K562 (cell line): ENCODE data around the gene POLR3G. TPM values are rescaled to one million over a fixed set of nuclear protein-coding genes. Genes with fewer than 3 reads are reported as not detected.

Experiments
- BRD9 ChIP-seq: fragments of 450-650 bp; IDR thresholded peaks from 2 replicates; pipeline ENCODE4 v1.6.1; 2018; ENCODE audit warnings: low read depth; ENCODE audit not compliant: partially characterized antibody
- CBX8 ChIP-seq: fragments of 200-600 bp; sonication (generic); IDR thresholded peaks from 2 replicates; pipeline ENCODE4 v1.6.1; 2012; ENCODE audit warnings: borderline replicate concordance, mixed run types, low read depth, mild to moderate bottlenecking, moderate library complexity, mixed read lengths, low read length, control low read depth, inconsistent platforms; ENCODE audit not compliant: poor library complexity, severe bottlenecking; ENCODE audit errors: extremely low read depth
- CTBP1 ChIP-seq: fragments of 450-650 bp; IDR thresholded peaks from 2 replicates; pipeline ENCODE4 v1.6.1; 2016; ENCODE audit warnings: borderline replicate concordance
- EZH2 ChIP-seq: IDR thresholded peaks from 2 replicates; pipeline ENCODE4 v1.6.1; 2012; ENCODE audit warnings: low read depth, mild to moderate bottlenecking, inconsistent platforms, low read length, borderline replicate concordance
- FOS ChIP-seq: IDR thresholded peaks from 3 replicates; pipeline ENCODE4 v1.6.1; 2011; ENCODE audit not compliant: insufficient read length; ENCODE audit errors: extremely low read depth
- FOSL1 ChIP-seq: fragments of 200-800 bp; sonication (Bioruptor generic); conservative IDR thresholded peaks from 2 replicates; pipeline ENCODE4 v1.6.1; 2016; ENCODE audit warnings: missing genetic modification characterization, missing compliant biosample characterization
- KAT2B ChIP-seq: IDR thresholded peaks from one replicate; pipeline ENCODE4 v1.6.1; 2012; ENCODE audit warnings: low read depth, mild to moderate bottlenecking, control low read depth, inconsistent platforms, low read length, moderate library complexity
- KHSRP ChIP-seq: fragments of 450-650 bp; IDR thresholded peaks from 2 replicates; pipeline ENCODE4 v1.6.1; 2017
- LCOR ChIP-seq: sonication (generic); formaldehyde crosslinking; IDR thresholded peaks from 2 replicates; pipeline ENCODE4 v1.8.0; 2022; ENCODE audit warnings: mild to moderate bottlenecking, missing genetic modification reagents
- PHF21A ChIP-seq: fragments of 450-650 bp; IDR thresholded peaks from 2 replicates; pipeline ENCODE4 v1.6.1; 2017; ENCODE audit warnings: low read depth, borderline replicate concordance
- RBM22 ChIP-seq: fragments of 200-400 bp; formaldehyde crosslinking; IDR thresholded peaks from 2 replicates; pipeline ENCODE4 v1.6.1; 2018; ENCODE audit warnings: low read length, low read depth; ENCODE audit not compliant: poor library complexity, severe bottlenecking
- RFX1 ChIP-seq: fragments of 450-650 bp; IDR thresholded peaks from 2 replicates; pipeline ENCODE4 v1.6.1; 2016; ENCODE audit warnings: mild to moderate bottlenecking, moderate library complexity
- SAFB ChIP-seq: fragments of 200-400 bp; formaldehyde crosslinking; IDR thresholded peaks from 2 replicates; pipeline ENCODE4 v1.6.1; 2017; ENCODE audit warnings: low read depth, low read length, borderline replicate concordance
- SIN3A ChIP-seq, 2 experiments: fragments of 150-350 bp in 1 of 2; IDR thresholded peaks; 2 replicates each; pipeline ENCODE4 v1.6.1; 2011 to 2016; ENCODE audit warnings: borderline replicate concordance in 2 of 2, low read depth in 2 of 2, low read length in 2 of 2, mild to moderate bottlenecking in 2 of 2, moderate library complexity in 2 of 2; ENCODE audit not compliant: control insufficient read depth in 1 of 2
- SLC30A9 ChIP-seq: fragments of 250-450 bp; sonication (Bioruptor Pico); IDR thresholded peaks from 2 replicates; pipeline ENCODE4 v1.8.0; 2022; ENCODE audit warnings: mild to moderate bottlenecking, moderate library complexity
- SMARCB1 ChIP-seq: IDR thresholded peaks from 2 replicates; pipeline ENCODE4 v1.6.1; 2011; ENCODE audit warnings: improper control_type of control experiment, low read depth; ENCODE audit not compliant: insufficient read length
- TAL1 ChIP-seq: fragments of 450-650 bp; IDR thresholded peaks from 2 replicates; pipeline ENCODE4 v1.6.1; 2016; ENCODE audit warnings: mild to moderate bottlenecking
- TARDBP ChIP-seq: fragments of 450-650 bp; IDR thresholded peaks from 2 replicates; pipeline ENCODE4 v1.6.1; 2016
- TSC22D4 ChIP-seq: fragments of 450-650 bp; IDR thresholded peaks from 2 replicates; pipeline ENCODE4 v1.6.1; 2016; ENCODE audit warnings: missing genetic modification characterization, missing biosample characterization, control low read depth
- YY1 ChIP-seq, 3 experiments: IDR thresholded peaks; 2 replicates each; pipeline ENCODE4 v1.6.1; 2011; ENCODE audit warnings: low read length in 2 of 3, mild to moderate bottlenecking in 2 of 3, moderate library complexity in 2 of 3, borderline replicate concordance in 1 of 3, control low read depth in 1 of 3, low read depth in 1 of 3; ENCODE audit not compliant: insufficient read depth in 3 of 3, insufficient replicate concordance in 2 of 3, control insufficient read depth in 1 of 3, insufficient read length in 1 of 3; ENCODE audit errors: extremely low read depth in 1 of 3
- ZFX ChIP-seq: sonication (generic); formaldehyde crosslinking; IDR thresholded peaks from 2 replicates; pipeline ENCODE4 v1.8.0; 2022; ENCODE audit warnings: mild to moderate bottlenecking, missing genetic modification reagents, moderate library complexity
- ZNF140 ChIP-seq: fragments of 250-450 bp; sonication (Bioruptor Pico); IDR thresholded peaks from 2 replicates; pipeline ENCODE4 v1.8.0; 2021; ENCODE audit warnings: moderate library complexity, mild to moderate bottlenecking, inconsistent platforms
- ZNF23 ChIP-seq: fragments of 250-450 bp; sonication (Bioruptor Pico); IDR thresholded peaks from 2 replicates; pipeline ENCODE4 v1.4.0; 2020; ENCODE audit warnings: mild to moderate bottlenecking
- ZNF282 ChIP-seq: sonication (generic); formaldehyde crosslinking; IDR thresholded peaks from 2 replicates; pipeline ENCODE4 v1.8.1; 2023; ENCODE audit warnings: missing genetic modification reagents
- polyA plus RNA-seq, 8 experiments: library from polyadenylated mRNA; depleted of rRNA in 4 of 8; stranded (reverse) in 5 of 8; unstranded in 3 of 8; fragments of >200 nt; fragmentation: Nextera tagmentation in 2 of 8; fragmentation: Illumina TruSeq in 1 of 8; extraction: Ambion mirVana in 2 of 8; extraction: Trizol in 1 of 8; gene quantifications; 2 replicates each; pipeline versions ENCODE4 v1.2.1 to v1.2.3, GENCODE V29; 2011 to 2014; ENCODE audit warnings: inconsistent platforms in 1 of 8, missing spikeins in 1 of 8
- total RNA-seq, 7 experiments: library from RNA; depleted of rRNA in 6 of 7; stranded (reverse); fragments of >200 nt in 6 of 7; fragmentation: Illumina TruSeq in 2 of 7; extraction: Trizol in 2 of 7; gene quantifications; 2 replicates each; pipeline versions ENCODE4 v1.2.1 to v1.2.3, GENCODE V29; 2011 to 2021; ENCODE audit warnings: low replicate concordance in 1 of 7
- TF ChIP-seq, protein P1 (sequence below): fragments of 450-650 bp; IDR thresholded peaks from 2 replicates; pipeline ENCODE4 v1.6.1; 2016; ENCODE audit warnings: missing biosample characterization, missing genetic modification characterization
- TF ChIP-seq, protein P2 (sequence below): fragments of 250-450 bp; sonication (Bioruptor Pico); IDR thresholded peaks from 2 replicates; pipeline ENCODE4 v1.8.0; 2021; ENCODE audit warnings: mild to moderate bottlenecking, moderate library complexity

The POLR3G gene
- total and polyA plus RNA-seq, 9 of the 15 experiments (the other 6 are each of a cell fraction or from before 2014, with no cell fraction given): 39.0 to 111 (median 59.0) TPM

DNA sequence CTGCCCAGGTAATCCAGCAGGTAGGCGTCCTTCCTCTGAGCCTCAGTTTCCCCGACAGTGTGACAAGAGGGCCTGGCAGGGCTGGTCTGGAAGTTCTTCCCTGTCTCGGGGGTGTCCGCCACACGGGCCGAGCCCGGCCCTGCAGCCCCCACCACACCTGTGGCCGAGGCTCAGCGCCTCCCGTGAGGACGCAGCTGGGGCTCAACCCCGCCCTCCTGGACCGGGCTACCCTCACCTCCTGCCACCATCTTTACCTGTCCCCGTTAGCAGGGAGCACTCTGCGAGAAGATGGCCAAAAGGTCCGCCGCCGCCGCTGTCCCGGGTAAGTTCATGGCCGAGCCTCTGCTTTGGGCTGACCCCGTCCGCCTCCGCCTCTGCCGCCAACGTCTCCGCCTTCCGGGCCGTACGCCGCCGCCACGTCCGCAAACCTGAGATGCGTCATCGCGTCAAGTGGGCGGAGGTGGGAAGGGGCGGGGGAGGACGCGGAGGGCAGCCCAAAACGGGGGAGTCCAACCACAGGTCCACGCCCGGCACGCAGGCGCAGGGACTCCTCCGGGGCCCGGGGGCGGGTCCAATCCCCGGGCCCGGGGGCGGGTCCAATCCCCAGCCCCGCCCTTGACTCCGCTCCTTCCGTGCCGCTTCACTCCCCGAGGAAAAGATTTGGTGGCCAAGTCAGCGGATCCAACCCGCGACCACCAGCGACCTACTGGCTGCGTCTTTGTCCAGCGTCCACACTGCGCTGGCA, 54.7 kb downstream of the POLR3G start, which contains the start of gene LYSMD3 (continued):
- TF ChIP-seq FOSL1 (tag) (peak; percentile 74), KAT2B (no peak), KHSRP (no peak), BRD9 (no peak), CTBP1 (peak; percentile 82; the same call in 1 of the 2 replicates), YY1 (IDR thresholded peaks at IDR 0.05; ENCODE audit: borderline replicate concordance in 1 of 3, control insufficient read depth in 1 of 3, extremely low read depth in 1 of 3, insufficient read depth in 3 of 3, insufficient read length in 1 of 3, insufficient replicate concordance in 2 of 3, low read depth in 1 of 3, low read length in 2 of 3) (peak in 2 of 3 experiments; percentile 60 to 85), SAFB (no peak), RBM22 (no peak), ZNF140 (CRISPR knock-in tag) (no peak), TAL1 (no peak), TSC22D4 (no peak), SLC30A9 (CRISPR knock-in tag) (no peak), SMARCB1 (no peak), RFX1 (no peak), SIN3A (IDR thresholded peaks at IDR 0.05; ENCODE audit: borderline replicate concordance in 2 of 2, control insufficient read depth in 1 of 2, low read depth in 2 of 2, low read length in 2 of 2) (peak; percentile 48 to 53; a peak in 1 of 4 replicates), ZNF282 (CRISPR knock-in tag) (no peak), TARDBP (peak; percentile 56; the same call in 1 of the 2 replicates), ZNF23 (CRISPR knock-in tag) (no peak), CBX8 (no peak), LCOR (CRISPR knock-in tag) (peak; percentile 99), EZH2 (no peak), FOS (no peak), PHF21A (no peak), ZFX (CRISPR knock-in tag) (peak; percentile 91)
- TF ChIP-seq, protein P1, sequence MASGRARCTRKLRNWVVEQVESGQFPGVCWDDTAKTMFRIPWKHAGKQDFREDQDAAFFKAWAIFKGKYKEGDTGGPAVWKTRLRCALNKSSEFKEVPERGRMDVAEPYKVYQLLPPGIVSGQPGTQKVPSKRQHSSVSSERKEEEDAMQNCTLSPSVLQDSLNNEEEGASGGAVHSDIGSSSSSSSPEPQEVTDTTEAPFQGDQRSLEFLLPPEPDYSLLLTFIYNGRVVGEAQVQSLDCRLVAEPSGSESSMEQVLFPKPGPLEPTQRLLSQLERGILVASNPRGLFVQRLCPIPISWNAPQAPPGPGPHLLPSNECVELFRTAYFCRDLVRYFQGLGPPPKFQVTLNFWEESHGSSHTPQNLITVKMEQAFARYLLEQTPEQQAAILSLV (tag): no peak
- TF ChIP-seq, protein P2, sequence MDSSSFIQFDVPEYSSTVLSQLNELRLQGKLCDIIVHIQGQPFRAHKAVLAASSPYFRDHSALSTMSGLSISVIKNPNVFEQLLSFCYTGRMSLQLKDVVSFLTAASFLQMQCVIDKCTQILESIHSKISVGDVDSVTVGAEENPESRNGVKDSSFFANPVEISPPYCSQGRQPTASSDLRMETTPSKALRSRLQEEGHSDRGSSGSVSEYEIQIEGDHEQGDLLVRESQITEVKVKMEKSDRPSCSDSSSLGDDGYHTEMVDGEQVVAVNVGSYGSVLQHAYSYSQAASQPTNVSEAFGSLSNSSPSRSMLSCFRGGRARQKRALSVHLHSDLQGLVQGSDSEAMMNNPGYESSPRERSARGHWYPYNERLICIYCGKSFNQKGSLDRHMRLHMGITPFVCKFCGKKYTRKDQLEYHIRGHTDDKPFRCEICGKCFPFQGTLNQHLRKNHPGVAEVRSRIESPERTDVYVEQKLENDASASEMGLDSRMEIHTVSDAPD (CRISPR knock-in tag): no peak
